GM19099 (cell line): Measurements from ENCODE around the gene TMEM132D.

Experiments used
- POLR2A ChIP-seq: IDR thresholded peaks from 3 replicates; pipeline ENCODE4 v1.6.1; 2011; ENCODE audit warnings: low read depth; ENCODE audit not compliant: insufficient read length; ENCODE audit errors: extremely low read depth

Gene TMEM132D

DNA sequence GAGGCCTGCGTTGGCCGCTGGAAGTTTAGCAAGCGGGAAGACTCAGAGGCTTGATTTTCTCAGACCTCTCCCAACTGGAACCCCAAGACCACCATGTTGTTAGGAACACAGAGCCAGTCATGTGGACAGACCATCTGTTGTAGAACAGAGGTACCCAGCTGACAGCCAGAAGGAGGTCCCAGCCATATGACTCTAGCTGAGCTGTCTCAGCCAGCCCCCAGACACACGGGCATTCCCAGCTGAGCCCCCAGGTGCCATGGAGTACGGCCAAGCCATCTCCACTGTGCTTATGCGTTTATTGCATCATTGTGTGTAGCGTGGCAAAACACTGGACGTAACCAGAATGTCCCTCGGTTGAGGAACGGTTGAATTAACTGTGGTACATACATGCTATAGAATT lies 421.9 kb downstream of the TMEM132D start:
- no peak for TF ChIP-seq POLR2A

- no peak for TF ChIP-seq POLR2A
These were observed 433.6 kb downstream of the TMEM132D start for GRCh38 chr12:129470196-129470595.

DNA sequence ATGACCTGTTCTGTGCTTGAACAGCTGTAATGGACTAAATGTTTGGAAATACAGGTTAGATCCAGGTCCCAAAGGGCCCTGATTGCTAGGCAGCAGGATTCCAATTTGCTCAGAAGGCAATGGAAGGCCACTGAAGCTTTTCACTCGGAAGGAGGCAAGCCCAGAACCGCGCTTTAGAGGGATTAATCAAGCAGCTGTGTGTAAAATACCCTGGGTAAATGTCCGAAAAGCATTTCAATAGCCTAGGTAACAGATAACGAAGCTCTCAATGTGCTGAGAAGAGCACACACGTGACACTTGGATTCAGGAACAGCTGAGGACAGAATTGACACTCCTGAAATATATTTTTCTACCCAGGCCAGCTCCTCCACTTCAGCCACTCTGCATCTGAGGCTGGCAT lies 436.1 kb downstream of the TMEM132D start:
- TF ChIP-seq POLR2A, result no peak

DNA sequence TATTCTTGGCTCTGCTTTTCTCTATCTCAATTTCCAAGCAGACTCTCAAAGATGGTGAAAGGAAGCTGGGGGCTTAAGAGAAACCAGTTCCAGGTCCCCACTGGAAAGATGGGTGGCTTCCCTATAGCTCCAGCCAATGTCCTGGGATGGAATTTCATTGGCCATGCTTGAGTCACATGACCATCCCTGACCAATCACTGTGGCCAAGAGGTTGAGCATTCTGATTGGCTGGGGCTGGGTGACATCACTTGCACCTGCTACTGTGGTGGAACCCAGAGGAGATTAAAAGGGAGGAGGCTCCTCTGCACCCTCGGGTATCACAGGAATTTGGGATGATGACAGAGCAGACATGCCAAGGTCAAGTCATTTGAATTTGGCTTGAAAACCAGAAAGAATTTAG lies 436.5 kb downstream of the TMEM132D start:
- TF ChIP-seq POLR2A, result no peak

DNA sequence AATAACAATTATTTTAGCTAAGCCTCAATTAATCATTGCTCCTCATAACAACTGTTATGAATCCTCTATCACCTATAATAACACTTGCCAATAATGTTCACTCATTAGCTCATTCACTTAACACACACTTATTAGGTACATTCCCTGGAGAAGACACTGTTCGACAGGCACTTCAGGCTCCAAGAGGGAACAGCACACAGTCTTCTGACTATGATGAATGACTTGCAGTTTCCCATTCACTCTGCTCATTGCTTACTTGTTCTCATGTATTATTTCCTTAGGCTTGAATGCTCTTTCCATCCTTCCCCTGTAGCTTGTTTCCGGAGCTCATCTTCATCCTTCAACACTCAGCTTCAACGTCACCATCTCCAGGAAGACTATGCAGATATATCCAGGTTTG lies 437.3 kb downstream of the TMEM132D start:
- no peak for TF ChIP-seq POLR2A

DNA sequence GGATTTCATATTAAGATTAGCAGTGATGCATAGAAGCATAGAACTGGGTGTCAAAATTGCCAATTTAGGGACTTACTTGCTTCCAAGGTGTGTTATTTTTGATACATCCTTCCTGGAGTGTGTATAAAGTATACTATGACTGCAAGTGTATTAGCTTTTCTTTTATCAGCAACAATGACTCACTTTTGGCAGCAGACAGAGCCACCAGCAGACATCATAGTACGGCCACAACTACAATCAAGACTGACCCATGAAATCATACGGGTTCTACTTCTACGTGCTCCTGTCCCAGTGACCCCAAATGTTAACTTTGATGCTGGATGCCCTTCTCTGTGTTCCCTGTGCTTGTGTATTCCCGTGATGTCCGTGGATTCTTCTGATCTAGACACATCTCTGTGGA lies 443.9 kb downstream of the TMEM132D start:
- TF ChIP-seq POLR2A, result no peak

DNA sequence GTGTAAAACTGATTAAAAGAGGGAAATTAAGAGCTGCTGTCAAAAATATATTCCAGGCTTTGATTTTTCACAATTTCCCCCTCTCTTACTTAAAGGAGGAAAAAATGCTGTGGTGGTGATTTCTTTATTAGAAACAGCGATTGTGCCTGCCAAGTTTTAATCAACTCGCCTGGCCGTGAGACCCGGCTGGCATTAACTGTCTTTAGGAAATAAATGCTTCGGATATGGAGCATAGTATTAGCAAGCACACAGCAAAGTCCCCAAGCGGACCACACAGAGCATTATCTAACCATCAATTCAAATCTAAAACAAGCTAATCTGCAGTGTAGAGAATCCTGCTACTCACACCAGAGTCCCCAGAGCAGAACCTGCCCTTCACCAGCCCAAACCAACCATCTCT lies 457.1 kb downstream of the TMEM132D start:
- no peak for TF ChIP-seq POLR2A

GRCh38 chr12:129440278-129440677 lies 463.5 kb downstream of the TMEM132D start:
- no peak for TF ChIP-seq POLR2A

DNA sequence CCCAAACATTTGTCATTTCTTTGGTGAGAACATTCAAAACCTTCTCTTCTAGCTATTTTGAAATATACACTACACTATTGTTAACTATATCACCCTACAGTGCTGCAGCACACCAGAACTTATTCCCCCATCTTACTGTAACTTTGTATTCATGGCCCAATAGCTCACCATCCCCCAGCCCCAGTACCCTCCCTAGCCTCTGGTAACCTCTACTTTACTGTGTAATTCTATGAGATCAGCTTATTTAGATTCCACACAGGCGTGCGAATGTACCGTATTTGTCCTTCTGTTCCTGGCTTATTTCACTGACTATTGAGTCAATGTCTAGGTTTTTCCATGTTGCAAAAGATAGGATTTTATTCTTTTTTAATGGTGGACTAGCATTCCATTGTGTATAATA lies 469.0 kb downstream of the TMEM132D start:
- TF ChIP-seq POLR2A, result no peak

DNA sequence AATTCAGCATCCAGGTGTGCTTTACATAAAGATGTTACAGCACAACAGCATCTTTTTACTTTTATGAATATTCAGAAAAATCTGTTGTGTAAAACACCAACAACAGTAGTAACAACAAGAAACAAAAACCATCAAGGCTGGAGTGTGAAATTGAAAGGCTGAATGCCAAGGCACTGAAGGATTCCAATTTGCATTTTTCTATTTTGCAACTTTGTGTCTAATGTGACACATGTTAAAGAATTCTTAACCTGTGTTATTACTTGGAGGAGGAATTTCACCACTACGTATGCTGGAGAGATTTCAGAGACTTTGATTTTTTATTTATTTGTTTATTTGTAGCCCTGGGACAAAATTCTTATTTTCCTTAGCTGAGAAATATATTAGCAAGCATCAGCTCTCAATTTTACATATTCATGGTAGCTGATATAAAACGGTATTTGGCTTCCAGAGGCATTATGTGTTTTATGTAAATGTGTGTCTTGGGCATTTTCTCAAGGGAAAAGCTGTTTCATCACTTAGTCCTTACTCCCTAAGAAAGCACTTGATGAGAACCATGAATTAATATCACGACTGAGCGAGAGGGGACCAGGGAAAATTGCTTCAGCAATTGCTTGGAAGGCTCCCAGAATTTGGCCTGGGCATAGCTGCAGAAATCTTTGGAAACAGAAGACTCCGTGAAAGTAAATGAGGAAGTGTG lies 475.4 kb downstream of the TMEM132D start:
- no peak for TF ChIP-seq POLR2A

GRCh38 chr12:129423041-129423580 lies 480.7 kb downstream of the TMEM132D start:
- no peak for TF ChIP-seq POLR2A

DNA sequence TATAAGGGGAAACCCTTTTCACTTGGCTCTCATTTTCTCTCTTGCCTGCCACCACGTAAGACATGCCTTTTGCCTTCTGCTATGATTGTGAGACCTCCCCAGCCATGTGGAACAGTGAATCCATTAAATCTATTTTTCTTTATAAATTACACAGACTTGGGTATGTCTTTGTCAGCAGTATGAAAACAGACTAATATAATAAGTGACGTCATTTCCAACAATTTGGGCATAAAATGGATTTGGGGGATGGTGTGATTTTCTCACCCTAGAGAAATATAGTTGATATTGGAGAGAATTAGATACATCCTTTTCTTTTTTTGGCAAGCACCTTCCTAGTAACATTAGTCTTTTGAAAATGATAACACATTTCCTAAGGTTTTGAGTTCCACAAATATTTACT lies 490.5 kb downstream of the TMEM132D start:
- no peak for TF ChIP-seq POLR2A

DNA sequence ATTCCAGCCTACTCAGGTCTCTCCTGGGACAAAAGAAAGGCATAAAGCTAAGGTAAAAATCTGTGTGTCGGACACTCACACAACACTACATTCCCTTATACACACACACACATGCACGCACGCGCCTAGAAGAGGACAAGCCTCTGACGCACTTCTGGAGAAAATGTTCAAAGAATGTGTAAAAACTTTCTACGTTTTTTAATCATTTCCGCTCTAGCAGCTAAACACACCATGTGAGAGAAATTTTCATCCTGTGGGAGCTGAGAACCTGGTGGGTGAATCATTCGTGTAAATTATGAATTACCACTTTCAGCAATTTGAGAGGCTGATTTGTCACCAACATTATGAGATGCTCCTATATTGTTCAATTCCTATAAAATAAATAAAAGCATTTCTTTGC lies 494.5 kb downstream of the TMEM132D start:
- no peak for TF ChIP-seq POLR2A

DNA sequence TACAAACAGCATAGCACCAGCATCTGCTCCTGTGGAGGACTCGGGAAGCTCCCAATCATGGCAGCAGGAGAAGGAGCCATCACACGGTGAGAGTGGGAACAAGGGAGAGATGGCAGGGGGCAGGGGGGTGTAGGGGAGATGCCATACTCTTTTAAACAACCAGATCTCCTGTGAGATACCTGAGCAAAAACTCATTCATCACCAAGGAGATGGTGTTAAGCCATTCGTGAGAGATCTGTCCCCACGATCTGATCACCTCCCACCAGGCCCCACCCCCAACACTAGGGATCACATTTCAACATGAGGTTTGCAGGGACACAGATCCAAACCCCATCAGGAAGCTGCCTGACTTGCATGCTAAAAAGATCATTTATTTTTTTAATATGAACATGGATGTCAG lies 499.3 kb downstream of the TMEM132D start:
- TF ChIP-seq POLR2A, result no peak

- no peak for TF ChIP-seq POLR2A
These were observed 502.3 kb downstream of the TMEM132D start for GRCh38 chr12:129401572-129401971.

DNA sequence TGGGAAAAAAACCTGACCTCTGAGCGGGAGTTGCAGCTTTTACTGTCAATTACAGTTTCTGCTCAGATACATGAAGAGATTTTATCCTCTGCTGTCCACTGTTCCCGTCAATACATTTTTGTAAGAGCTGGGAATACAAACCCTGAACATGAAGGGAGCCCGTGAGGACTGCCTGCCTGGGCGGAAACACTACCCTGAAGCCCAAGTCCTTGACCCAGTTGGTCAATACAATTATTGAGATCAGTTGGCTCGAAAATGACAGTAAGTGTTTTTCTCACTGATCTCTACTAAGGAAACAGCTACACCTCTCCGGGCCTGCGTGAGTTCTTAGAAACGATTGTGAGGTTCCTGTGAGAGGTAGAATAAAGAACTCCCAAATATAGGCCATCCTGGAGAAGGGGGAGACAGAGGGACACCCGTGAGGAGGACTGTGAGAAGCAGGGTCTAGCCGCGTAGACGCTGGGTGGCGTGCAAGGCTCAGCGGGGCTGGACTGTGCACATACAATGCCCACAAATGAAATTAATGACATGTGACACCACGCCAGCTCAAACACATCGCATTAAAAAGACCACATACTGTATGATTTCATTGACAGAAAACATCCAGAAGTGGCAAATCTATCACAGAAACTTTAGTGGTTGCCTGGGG lies 509.5 kb downstream of the TMEM132D start:
- no peak for TF ChIP-seq POLR2A
